Endothelial cell (in vitro differentiated cells): ENCODE data around the gene ZNF682. TPM values are rescaled to one million over a fixed set of nuclear protein-coding genes. Genes with fewer than 3 reads are reported as not detected.

Experiments
- DNase-seq: peaks from one replicate; pipeline ENCODE4 v3.0.0; 2021; ENCODE audit warnings: low spot score
- H3K27ac Mint-ChIP-seq: one replicate; pipeline ENCODE4 v1.8.0; 2021; ENCODE audit warnings: mixed read lengths, inconsistent platforms; ENCODE audit not compliant: unreplicated experiment
- H3K27me3 Mint-ChIP-seq: one replicate; pipeline ENCODE4 v1.8.0; 2021; ENCODE audit warnings: mild to moderate bottlenecking, moderate library complexity, mixed read lengths, inconsistent platforms; ENCODE audit not compliant: unreplicated experiment
- H3K36me3 Mint-ChIP-seq: one replicate; pipeline ENCODE4 v1.8.0; 2021; ENCODE audit warnings: mild to moderate bottlenecking, low read depth, mixed read lengths, inconsistent platforms; ENCODE audit not compliant: unreplicated experiment
- H3K4me1 Mint-ChIP-seq: one replicate; pipeline ENCODE4 v1.8.0; 2021; ENCODE audit warnings: mild to moderate bottlenecking, mixed read lengths, inconsistent platforms; ENCODE audit not compliant: unreplicated experiment
- H3K4me3 Mint-ChIP-seq: one replicate; pipeline ENCODE4 v1.8.0; 2021; ENCODE audit warnings: mild to moderate bottlenecking, mixed read lengths, inconsistent platforms; ENCODE audit not compliant: unreplicated experiment
- H3K9me3 Mint-ChIP-seq: one replicate; pipeline ENCODE4 v1.8.0; 2021; ENCODE audit warnings: mixed read lengths, inconsistent platforms; ENCODE audit not compliant: unreplicated experiment
- CTCF ChIP-seq: fragments of 200-600 bp; sonication (generic); IDR thresholded peaks from one replicate; pipeline ENCODE4 v1.5.0; 2021; ENCODE audit warnings: antibody characterized with exemption; ENCODE audit not compliant: unreplicated experiment
- total RNA-seq: library from RNA; stranded (reverse); fragmentation: NEBNext Ultra II Directional; extraction: Animal tissue kit (Norgen Biotek cat#: 25700); gene quantifications from one replicate; pipeline ENCODE4 v1.2.1, GENCODE V29; 2021; ENCODE audit not compliant: unreplicated experiment

ZNF682 gene
- total RNA-seq, 1 donor from 2014 or later: 25.6 TPM

GRCh38 chr19:19955208-19955607, 84.1 kb downstream of the ZNF682 start:
- no peak for TF ChIP-seq CTCF
- H3K36me3 Mint-ChIP-seq: no peaks in the 10 kb centered on the region
- no peak overlapping the region for H3K27ac Mint-ChIP-seq
- H3K4me3 Mint-ChIP-seq: no peak overlapping the region
- peaks cover 2% of the 10 kb centered on the region for H3K27me3 Mint-ChIP-seq
- H3K4me1 Mint-ChIP-seq: no peaks in the 10 kb centered on the region
- H3K9me3 Mint-ChIP-seq: no peaks in the 10 kb centered on the region
- DNase-seq: no peak

Other genes starting within 250 kb of the ZNF682 start
- 19.9 TPM for gene ZNF506, start 217.8 kb downstream of the ZNF682 start, total RNA-seq
- 23.3 TPM for gene ZNF253, start 173.6 kb downstream of the ZNF682 start, total RNA-seq
- gene ZNF93, start 138.6 kb downstream of the ZNF682 start, total RNA-seq: 30.4 TPM
- gene ZNF90, start 38.5 kb upstream of the ZNF682 start, total RNA-seq: 16.7 TPM
- gene ZNF486, start 127.7 kb upstream of the ZNF682 start, total RNA-seq: 11.5 TPM